ENCODE measurements around the gene FTO. TPM values are rescaled to one million over a fixed set of nuclear protein-coding genes. Genes with fewer than 3 reads are reported as not detected.

Gene FTO
- total and polyA plus RNA-seq, 2 of the 13 experiments (the other 11 are each of a cell fraction or from before 2014, with no cell fraction given): 41.6 to 55.8 TPM

- no peak for TF ChIP-seq ZFY (CRISPR knock-in tag; IDR thresholded peaks at IDR 0.05)
- no peak for TF ChIP-seq NR2F1 (CRISPR knock-in tag; IDR thresholded peaks at IDR 0.05)
- TF ChIP-seq SPEN (CRISPR knock-in tag; IDR thresholded peaks at IDR 0.05; ENCODE audit: low read depth): no peak
- TF ChIP-seq ZBTB42 (CRISPR knock-in tag; IDR thresholded peaks at IDR 0.05): no peak
- TF ChIP-seq RARA (CRISPR knock-in tag; IDR thresholded peaks at IDR 0.05): no peak
- no peak for TF ChIP-seq MYPOP (CRISPR knock-in tag; IDR thresholded peaks at IDR 0.05)
- TF ChIP-seq ZNF674 (CRISPR knock-in tag; IDR thresholded peaks at IDR 0.05; ENCODE audit: low read depth): no peak
- no peak for TF ChIP-seq SRF (IDR thresholded peaks at IDR 0.05; ENCODE audit: low read depth, low read length)
- no peak for TF ChIP-seq ZNF276 (CRISPR knock-in tag; IDR thresholded peaks at IDR 0.05; ENCODE audit: low read depth)
- TF ChIP-seq ZNF572 (CRISPR knock-in tag; IDR thresholded peaks at IDR 0.05): no peak
- no peak for TF ChIP-seq KDM5A (IDR thresholded peaks at IDR 0.05; ENCODE audit: borderline replicate concordance, low read length)
- no peak for TF ChIP-seq ZKSCAN8 (CRISPR knock-in tag; IDR thresholded peaks at IDR 0.05; ENCODE audit: borderline replicate concordance)
- no peak for TF ChIP-seq NFYB (CRISPR knock-in tag; IDR thresholded peaks at IDR 0.05)
- TF ChIP-seq RNF219 (CRISPR knock-in tag; IDR thresholded peaks at IDR 0.05): no peak
- no peak for TF ChIP-seq ZNF280D (CRISPR knock-in tag; IDR thresholded peaks at IDR 0.05)
- TF ChIP-seq ZSCAN31 (CRISPR knock-in tag; IDR thresholded peaks at IDR 0.05; ENCODE audit: low read depth): no peak
- TF ChIP-seq RXRB (CRISPR knock-in tag; IDR thresholded peaks at IDR 0.05; ENCODE audit: borderline replicate concordance): no peak
- no peak for TF ChIP-seq ZSCAN29 (CRISPR knock-in tag; conservative IDR thresholded peaks at IDR 0.05)
- no peak for TF ChIP-seq ZBTB46 (CRISPR knock-in tag; IDR thresholded peaks at IDR 0.05; ENCODE audit: borderline replicate concordance)
Observed at GRCh38 chr16:54159490-54160080, 455.6 kb downstream of the FTO start (continued).
